HG03521 (cell line): ENCODE results near the gene ISCA2.

Source experiments
- ATAC-seq: cut with Tn5 transposase; IDR thresholded peaks from one replicate; pipeline ENCODE4 v1.9.1; 2021; ENCODE audit warnings: mild to moderate bottlenecking, moderate library complexity; ENCODE audit not compliant: unreplicated experiment

Gene ISCA2

DNA sequence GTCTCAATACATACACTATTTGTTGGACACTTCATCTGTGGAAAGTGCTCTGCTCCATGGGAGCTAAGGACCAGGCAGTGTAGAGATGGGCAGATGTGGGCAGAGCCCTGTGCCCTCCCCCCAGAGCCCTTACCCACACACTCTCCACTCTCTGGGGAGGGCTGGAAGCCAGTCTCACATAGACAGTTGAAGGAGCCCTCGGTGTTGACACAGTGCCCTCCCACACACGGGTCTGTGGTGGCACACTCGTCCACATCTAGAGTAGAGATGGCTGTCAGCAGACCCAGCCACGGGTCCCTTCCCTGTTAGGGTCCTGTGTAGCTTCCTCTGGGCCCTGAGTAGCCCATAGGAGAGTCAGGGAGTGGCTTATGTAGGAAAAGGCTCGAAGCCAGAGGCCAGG is 14.3 kb downstream of the ISCA2 start:
- no peak for ATAC-seq

DNA sequence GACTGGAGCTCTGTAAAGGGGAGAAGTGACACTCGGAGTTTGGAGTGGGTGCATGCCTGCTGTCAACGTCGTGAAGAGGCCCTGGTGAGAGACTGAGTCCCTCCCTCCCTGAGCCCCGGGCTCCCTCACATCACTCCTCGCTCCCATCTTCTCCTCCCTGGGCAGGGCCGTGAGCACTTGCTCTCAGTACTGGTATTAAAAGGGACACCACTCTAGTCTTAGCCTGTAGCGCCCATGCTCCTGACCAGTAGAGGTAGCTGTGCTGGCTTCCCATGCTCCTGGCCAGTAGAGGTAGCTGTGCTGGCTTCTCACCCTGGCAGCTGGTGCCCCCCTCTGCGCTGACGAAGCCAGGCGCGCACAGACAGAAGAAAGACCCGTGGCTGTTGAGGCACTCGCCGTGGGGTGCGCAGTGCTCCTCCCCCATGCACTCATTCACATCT is 14.7 kb downstream of the ISCA2 start:
- no peak for ATAC-seq

DNA sequence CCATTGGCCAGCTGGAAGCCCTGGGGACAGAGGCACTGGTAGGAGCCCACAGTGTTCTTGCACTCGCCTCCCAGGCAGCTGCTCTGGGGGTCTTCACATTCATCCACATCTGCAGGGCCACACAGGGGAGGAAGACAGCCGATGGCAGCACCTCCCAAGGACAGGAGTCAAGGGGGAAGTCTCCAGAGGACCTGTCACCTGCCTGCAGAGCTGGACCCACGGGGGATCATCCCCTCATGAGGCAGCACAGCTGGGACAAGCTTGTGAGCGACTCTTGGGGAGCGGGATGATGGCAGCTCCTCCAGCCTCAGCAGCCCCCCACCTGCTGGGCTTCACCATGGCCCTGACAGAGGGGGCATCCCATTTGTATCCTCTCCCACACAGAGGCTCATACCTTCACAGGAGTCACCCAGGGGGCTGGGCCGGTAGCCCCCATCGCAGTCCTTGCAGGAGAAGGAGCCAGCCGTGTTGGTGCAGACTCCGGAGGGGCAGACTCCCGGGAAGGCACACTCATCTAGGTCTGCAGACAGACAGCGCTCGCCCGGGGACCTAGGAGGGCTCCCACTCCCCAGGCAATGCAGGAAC is 15.4 kb downstream of the ISCA2 start:
- no peak for ATAC-seq

DNA sequence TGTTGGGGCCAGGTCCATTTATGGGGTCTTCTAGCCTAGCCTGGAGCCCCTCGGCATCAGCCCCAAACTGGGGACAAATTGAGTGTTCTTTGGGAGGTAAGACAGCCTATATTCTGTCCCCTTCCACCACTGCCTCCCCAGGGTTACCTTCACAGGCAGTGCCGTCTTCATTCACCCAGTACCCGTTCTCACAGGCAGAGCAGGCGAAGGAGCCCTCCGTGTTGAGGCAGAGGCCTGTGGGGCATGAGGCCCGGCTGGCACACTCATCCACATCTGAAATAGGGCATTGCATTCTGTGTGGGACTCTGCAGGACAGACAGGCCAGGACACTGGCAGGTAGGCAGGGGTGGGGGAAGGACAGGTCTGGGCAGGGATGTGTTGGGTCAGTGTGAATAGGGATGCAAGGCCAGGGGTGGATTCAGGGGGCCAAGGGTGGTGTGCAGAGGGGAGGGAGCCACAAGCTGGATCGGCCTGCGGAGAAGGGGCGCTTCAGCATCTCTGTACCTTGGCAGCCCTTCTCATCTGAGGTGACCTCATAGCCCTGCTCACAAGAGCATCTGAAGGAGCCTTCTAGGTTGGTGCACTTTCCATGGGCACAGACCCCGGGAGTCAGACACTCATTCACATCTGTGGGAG is 16.1 kb downstream of the ISCA2 start:
- no peak for ATAC-seq

DNA sequence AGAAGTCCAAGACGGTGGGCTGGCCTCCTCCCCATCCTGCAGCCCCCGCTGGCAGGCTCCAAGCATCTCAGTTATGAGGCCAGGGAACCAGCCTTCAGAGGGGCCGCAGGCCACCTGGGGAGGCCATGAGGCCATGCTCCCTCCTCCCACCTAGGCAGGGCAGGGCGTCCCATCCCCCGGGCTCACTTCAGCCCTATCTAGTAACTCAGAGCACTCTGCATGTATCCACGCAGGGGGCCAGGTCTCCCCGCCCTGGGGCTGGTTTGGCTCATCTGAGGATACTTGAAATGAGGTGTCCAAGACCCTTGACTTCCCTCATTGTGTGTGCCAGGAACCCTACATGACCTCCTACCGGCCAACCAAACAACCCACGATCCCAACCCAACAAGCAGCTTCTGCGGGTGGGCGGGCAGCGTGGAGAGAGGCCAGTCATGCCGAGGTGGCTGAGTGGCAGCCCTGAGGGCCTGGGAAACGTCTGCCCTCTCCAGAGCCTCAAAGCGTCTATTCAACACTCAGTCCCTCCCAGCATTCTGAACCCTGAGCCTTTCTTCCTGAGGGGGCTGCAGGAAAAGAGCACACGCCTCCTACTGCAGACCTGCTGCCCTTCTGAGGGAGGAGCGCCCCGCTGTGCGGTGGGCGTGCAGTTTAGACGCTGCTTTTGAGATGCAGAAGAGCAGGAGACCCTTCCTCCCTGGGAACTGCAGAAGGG is 16.8 kb downstream of the ISCA2 start:
- ATAC-seq: no peak

DNA sequence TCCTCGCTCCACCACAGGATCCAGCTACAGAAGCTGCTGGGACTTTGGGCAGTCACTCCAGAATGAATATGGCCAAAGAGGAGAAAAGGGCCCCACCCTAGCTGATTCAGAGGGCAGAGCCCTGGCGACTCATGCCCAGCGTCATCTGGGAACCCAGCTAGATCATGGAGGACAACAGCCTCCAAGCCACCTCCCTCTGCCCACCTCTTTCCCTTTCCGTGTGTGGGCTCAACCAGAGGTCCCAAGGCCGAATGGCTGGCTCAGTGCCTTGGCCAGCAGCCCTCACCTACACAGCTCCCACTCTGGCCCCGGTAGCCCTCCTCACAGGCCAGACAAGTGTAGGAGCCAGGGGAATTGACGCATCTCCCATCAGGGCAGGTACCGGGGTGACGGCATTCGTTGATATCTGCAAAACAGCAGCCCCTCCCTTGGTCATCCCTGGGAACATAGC is 17.4 kb downstream of the ISCA2 start:
- ATAC-seq: no peak

DNA sequence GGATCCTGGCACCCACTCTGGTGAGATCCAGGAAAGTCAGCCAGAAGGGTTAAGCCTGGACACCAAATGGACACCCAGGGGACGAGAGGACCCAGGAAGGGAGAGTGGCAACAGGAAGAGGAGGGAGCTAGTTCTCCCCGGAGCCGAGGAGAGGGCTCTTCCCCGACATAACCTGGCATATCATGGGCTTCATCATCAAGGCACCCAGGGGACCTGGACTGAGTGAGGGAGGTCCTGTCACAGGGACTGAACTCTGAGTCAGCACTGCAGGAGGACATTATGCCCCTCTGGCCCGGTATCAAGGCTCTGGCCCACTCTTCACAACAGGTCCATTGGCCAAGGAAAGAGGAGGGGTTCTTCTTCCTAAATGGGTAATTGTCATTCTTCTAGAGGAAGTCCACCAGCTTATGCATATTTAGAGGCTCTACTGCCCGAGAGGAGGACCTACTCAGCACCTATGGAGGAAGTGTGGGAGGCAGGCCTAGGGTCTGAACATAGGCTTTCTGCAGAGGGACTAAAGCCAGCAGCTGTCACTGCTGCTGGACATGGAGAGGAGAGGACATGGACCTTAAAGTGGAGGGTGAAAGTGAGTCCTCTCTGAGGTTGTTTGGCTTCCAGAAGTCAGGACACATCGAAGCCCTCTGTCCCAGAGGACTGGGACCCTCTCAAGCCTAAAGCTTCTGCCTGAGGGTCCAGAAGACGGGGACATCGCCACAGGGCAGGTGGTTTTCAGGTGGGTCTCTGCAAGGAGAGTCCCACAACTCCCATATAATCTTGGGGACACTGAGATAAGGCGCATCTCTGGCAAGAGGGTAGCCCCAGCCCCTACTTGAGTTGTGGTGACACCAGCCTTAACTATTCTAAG is 18.6 kb downstream of the ISCA2 start:
- no peak for ATAC-seq

DNA sequence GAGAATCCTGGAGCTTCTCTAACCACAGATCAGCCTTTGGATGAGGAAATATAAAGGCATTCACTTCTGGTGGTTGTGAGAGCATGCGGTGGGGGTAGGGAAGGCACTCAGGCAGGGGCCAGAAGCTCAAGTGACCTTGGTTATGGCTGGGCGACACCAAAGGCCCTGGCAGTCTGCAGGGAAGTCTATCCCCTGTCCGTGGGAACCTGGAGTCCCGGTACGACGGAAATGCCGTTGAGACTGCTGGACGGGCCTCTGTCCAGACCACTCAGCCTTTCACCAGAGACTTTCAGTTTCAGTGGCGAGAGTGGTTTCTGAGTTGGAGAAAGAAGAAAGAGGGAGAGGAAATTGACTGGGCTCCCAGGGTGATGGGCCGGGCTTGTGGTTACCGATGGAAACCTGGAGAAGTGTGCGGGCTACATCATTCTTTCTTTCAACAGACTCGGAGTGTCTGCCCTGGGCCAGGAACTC is 20.9 kb downstream of the ISCA2 start:
- ATAC-seq: no peak

DNA sequence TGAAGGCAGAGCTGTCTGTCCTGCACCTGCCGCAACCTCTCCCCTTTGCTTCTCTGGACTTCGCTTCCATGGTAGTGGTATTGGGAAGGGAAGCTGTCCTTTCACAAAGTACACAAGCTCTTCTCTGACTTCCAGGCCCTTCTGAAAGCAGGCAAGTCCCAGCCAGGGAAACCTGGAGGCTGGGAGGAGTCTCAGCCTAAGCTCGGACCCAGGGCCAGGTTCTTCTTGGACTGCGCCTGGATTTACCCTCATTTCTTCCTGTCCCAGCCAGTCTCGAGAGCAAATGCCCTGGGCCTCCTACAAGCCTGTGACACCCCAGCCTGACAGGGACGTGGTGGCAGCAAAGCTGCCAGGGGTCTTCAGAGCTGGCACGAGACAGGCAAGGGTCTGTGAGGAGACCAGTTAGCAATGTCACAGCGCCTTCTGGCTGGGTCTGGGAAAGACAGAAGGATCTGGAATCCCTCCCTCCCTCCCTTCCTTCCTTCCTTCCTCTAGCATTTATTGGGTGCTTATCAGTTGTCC is 22.4 kb downstream of the ISCA2 start:
- no peak for ATAC-seq

DNA sequence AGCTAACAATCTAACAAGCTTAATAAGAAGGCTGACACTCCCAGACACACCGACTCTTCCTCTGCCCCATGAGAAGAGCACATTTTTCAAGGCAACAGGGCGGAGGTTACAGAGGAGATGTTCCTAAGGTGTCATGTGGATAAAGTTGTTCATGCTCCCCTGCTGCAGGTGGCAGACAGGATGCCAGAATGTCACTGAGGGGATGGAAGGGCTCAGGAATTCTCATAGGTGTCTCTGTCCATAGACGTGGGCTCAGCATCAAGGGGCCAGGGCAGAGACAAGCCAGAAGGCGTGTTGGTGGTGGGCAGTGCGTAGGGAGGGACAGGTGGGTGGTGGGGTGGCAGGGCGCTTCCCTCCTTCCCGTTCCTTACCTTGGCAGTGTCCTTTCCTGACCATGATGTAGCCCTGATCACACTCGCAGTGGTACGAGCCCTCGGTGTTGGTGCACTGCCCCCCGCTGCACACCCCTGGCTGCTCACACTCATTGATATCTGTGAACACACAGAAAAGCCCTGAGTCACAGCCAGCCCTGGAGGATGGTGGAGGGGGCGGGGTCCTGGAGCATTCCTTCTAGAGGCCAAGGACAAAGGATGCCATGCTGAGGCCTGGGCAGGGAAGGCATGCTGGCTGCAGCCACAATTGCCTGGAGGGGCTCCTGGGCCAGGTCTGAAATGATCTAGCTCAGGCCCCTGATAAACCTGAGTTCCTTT is 23.0 kb downstream of the ISCA2 start:
- no peak for ATAC-seq

DNA sequence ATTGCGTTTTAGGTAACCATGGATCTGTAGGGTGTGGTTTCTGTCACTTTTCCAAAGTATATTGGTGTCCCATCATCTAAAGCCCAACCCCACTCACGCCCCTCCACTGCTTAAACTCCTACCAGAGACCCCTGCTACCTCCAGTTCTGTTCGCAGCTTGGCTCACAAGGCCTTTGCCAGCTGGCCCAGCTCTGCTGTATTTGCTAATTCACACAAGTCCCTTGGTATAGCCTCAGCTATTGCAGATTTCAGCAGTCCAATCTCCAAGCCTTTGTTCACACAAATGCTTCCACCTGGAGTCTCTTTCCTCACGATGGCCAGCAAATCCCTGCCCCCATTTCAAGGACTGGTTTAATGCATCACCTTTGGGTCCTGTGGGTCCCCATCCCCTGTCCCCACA is 24.2 kb downstream of the ISCA2 start:
- no peak for ATAC-seq

DNA sequence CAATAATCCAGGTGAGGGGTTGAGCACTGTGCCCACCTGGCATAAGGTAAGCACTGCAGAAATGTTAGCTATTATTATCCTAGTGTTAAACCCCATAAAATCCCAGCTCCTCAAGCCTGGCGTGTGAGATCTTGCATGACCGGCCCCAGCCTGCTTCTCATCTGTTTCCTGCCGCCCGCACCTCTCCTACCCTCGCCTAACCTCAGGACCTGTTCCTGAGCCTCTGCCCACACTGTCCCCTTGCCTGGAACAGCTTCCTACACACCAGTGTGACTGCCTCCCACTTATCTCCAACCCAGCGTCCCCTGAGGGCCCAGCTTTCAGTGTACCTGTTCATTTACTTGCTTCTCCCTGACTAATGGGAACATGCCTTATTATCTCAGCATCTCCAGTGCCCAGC is 24.7 kb downstream of the ISCA2 start:
- no peak for ATAC-seq

DNA sequence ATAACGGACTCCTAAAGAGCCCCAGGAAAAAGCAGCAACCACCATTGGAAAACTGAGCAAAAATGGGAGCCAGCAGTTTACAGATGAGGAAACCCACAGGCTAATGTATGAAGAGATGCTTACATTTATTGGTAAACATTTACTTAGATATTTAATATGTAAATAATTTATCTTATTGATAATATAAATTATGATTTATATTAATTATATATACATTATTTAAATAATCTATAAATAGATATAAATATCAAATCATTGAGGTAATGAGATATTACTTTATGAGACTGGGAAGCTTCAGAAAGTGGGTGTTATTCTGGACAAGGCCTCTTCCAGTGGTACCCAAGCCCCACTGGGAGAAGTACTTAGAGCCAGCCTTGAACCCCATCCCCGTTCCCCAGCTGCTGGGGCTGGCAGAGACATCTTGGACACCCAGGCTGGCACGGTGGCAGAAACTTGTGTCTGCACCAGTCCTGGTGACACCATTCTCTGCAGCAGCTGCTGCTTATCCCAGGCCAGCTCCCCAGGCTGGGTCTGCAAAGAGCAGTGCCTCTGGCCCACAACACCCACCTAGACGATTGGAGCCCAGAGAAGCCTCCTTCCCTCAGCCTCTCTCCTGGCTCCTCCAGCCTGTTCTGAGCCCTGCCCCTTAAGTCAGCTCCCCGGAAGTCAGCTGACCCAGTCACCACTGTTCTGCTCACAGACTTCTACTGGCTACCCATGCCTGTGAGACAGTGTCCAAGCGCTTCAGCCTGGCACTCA is 25.9 kb downstream of the ISCA2 start:
- no peak for ATAC-seq

DNA sequence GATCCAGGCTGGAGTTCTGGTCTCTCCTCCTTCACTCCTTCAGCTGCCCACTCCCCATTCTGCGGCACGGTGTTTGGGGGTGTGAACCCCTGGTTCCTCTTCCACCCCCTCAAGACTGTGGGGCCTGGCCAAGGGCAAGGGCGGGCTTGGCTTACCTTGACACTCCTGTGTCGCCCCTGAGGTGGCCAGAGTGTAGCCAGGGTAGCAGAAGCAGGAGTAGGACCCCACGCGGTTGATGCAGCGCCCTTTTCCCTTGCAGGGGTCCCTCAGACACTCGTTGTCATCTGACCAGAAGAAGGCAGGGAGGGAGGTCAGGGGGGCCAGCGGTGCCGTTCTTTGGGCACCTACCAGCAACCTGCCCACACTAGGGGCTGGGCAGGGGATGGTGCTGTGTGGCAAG is 28.2 kb downstream of the ISCA2 start:
- no peak for ATAC-seq

DNA sequence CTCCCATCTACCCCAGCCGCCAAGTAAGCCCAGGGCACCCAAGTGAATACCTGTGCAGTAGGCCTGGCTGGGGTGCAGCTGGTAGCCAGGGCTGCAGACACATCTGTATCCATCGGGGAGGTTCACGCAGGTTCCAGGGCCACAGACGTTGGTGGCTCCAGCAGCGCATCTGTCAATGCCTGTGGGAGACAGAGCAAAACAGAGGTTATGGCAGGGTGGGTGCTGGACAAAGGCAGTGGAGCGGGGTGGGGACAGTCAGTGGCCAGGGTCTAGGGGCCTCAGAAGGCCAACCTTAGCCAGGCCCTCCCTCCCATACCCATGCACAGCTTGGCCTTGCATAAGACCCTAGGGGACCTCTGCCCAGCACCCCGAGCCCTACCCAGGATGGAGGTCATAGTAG is 29.2 kb downstream of the ISCA2 start:
- no peak for ATAC-seq

DNA sequence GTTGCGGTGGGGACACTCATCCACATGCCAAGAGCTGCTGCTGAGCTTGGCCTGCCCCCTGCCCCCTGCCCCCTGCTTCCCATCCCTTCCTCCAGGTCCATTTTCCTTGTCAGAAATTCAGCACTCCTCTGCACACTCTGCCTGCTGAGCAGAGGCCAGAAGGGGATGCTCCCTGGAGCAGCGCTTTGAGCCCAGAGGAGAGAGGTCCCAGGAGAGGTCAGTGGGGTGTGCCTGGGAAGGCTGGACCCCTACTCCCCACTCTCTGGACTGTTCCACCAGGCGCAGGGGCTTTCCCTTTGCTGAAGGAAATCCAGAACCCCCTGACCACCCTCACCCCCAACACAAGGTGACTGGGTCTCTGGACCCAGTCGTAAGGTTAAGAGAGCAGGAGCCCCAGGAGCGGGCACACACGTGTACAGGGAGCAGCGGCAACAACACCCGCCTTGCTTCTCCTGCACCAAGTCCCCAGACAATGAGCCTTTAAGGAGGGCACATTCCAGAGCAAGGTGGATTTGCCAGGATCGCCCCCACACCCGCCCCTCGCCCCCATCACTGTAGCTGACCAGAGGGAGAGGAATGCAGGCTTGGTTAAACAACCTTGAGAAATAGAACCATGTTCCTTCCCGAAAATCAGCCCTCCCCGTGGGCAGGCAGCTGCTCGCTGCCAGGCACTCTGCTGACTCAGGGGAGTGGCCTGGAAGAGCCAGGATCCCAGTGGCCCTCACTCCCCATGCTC is 30.7 kb downstream of the ISCA2 start:
- no peak for ATAC-seq

DNA sequence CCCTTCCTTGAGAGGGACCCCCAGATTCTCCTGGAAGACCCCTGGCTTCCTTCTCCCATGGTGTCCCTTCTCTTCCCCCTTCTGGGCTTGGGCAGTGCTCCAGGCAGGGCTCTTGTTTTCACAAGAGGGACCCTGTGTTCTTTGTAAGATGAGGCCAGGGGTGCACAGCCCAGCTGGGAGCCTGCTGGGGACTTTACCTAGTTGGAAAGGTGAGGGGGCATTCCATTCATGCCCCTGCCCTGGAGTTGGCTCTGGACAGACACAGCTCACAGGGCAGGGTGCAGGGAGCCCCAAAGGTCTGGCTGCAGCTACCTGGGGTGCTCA is 31.2 kb downstream of the ISCA2 start:
- ATAC-seq: no peak

DNA sequence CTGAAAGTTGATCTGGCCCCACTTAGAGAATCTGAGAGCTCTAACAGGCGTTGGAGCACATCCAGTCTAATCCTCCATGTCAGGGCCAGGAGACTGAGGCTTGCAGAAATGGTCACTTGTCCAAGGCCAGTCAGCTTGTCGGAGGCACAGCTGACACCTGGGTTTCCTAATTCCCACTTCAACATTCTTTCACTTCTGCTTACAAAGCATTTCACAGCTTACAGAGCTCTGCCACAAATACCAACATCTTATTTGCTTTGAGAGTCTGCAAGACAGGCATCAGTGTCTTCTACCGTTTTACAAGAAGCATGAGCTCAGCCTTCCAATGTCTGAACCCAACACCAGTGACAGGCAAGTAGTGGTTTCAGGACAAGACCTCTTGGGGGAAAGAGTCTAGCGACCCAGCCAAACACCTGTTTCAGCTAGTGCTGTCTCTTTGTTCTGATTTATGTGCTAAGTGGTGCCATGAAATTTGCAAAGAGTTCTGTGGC is 31.8 kb downstream of the ISCA2 start:
- no peak for ATAC-seq
